ENCODE measurements around the gene FOXN3.

Gene FOXN3

GRCh38 chr14:89400529-89400928 is 16.5 kb downstream of the FOXN3 start:
- DNase-seq (ENCODE audit: low spot score): no peak
- POLR2A ChIA-PET (ENCODE audit: low non-redundant PET): no interaction called here

GRCh38 chr14:89399594-89400068 is 17.4 kb downstream of the FOXN3 start:
- no peak overlapping the region for H3K27ac ChIP-seq
- no peak for TF ChIP-seq CTCF (conservative IDR thresholded peaks at IDR 0.05; ENCODE audit: low read depth)
- DNase-seq (ENCODE audit: low spot score): no peak
- ChIA-PET CTCF (interaction anchor here (0.5 kb wide), 1 partner anchor 561 kb away, joined by 3 read pairs; no protein-coding TSS in a partner anchor), POLR2A (ENCODE audit: low non-redundant PET) (no interaction called here)

More at GRCh38 chr14:89400529-89400928, 16.5 kb downstream of the FOXN3 start:
- no peak overlapping the region for H3K27ac ChIP-seq
- CTCF ChIA-PET: interaction anchor here (2.2 kb wide), 1 partner anchor 10 kb away, joined by 7 read pairs; no protein-coding TSS in a partner anchor
- no peak for TF ChIP-seq CTCF (conservative IDR thresholded peaks at IDR 0.05; ENCODE audit: low read depth)

GRCh38 chr14:89399157-89399556 is 17.9 kb downstream of the FOXN3 start:
- DNase-seq (ENCODE audit: low spot score): no peak
- ChIA-PET CTCF (interaction anchor here (0.5 kb wide), 1 partner anchor 562 kb away, joined by 3 read pairs; no protein-coding TSS in a partner anchor), POLR2A (ENCODE audit: low non-redundant PET) (no interaction called here)
- H3K27ac ChIP-seq: no peak overlapping the region
- TF ChIP-seq CTCF (conservative IDR thresholded peaks at IDR 0.05; ENCODE audit: low read depth): no peak

- CTCF ChIA-PET: interaction anchor here (0.6 kb wide), 1 partner anchor 8 kb away, joined by 5 read pairs; no protein-coding TSS in a partner anchor
- POLR2A ChIA-PET (ENCODE audit: low non-redundant PET): no interaction called here
- no peak overlapping the region for H3K27ac ChIP-seq
- DNase-seq (ENCODE audit: low spot score): no peak
- no peak for TF ChIP-seq CTCF (conservative IDR thresholded peaks at IDR 0.05; ENCODE audit: low read depth)
Measured at GRCh38 chr14:89397569-89398230, 19.3 kb downstream of the FOXN3 start.

- ChIA-PET CTCF (no interaction called here), POLR2A (ENCODE audit: low non-redundant PET) (no interaction called here)
- no peak overlapping the region for H3K27ac ChIP-seq
- no peak for TF ChIP-seq CTCF (conservative IDR thresholded peaks at IDR 0.05; ENCODE audit: low read depth)
- DNase-seq (ENCODE audit: low spot score): no peak
Measured at GRCh38 chr14:89394972-89395371, 22.1 kb downstream of the FOXN3 start.

GRCh38 chr14:89393222-89393745 is 23.7 kb downstream of the FOXN3 start:
- H3K27ac ChIP-seq: no peak overlapping the region
- ChIA-PET POLR2A (ENCODE audit: low non-redundant PET) (no interaction called here), CTCF (interaction anchor here (0.6 kb wide), 1 partner anchor 836 kb away, joined by 3 read pairs; no protein-coding TSS in a partner anchor)
- no peak for DNase-seq (ENCODE audit: low spot score)
- TF ChIP-seq CTCF (conservative IDR thresholded peaks at IDR 0.05; ENCODE audit: low read depth): no peak
